Activated CD4-positive, CD25-positive, alpha-beta regulatory T cell treated with anti-CD3 and anti-CD28 coated beads, Interleukin-2, amount 50 U/mL, for 72 hours (primary cell): Measurements from ENCODE around the gene LKAAEAR1.
A peak's percentile ranks its signal among the peaks of the same experiment; 100 is the strongest.

ENCODE experiments used
- DNase-seq: peaks from one replicate; pipeline ENCODE4 v3.0.0; 2021

LKAAEAR1 gene

DNA sequence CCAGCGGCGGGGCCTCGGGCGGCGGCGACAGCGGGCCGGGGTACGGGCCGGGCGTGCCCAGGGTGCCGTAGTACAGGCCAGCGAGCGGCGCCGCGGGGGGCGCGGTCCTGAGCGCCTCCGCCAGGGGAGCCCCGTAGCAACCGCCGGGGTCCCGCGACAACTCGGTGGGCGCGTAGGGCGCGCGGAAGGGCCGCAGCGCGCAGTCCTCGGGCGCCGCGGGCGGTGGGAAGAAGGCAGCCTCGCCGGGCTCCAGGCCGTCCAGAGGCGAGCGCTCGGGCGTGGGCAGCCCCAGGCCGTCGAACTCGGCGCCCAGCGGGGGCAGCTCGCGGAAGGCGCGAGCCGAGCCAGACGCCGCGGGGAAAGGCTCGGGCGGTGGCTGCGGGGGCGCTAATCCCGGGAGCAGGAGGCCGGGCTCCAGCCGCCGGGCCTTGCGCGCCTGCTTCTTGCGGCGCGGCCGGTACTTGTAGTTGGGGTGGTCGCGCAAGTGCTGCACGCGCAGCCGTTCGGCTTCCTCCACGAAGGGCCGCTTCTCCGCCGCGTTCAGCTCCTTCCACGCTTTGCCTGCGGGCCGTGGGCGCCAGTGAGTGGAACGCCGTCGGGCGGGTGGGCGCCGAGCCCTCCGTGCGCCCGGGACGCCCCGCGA is 35.7 kb downstream of the LKAAEAR1 start:
- DNase-seq: no peak

DNA sequence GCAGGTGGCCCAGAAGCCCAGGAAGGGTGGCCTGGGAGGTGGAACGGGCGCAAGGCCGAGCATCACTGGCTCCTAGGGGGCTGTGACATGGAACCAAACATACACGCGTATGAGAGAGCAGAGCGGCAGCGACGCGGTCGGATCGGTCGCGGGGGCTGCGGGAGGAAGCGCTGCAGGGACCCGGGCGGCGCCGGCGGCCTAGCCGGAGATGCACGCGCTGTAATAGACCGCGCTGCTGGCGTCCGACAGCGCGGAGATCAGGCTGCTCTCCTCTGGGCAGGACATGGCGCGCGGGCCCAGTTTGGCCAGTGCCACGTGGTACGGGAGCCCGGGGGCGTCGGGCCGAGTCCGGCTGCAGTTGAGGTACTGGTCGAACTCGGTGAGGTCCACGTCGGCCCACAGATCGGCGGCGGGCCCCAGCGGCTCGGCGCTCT is 36.2 kb downstream of the LKAAEAR1 start:
- DNase-seq: no peak

DNA sequence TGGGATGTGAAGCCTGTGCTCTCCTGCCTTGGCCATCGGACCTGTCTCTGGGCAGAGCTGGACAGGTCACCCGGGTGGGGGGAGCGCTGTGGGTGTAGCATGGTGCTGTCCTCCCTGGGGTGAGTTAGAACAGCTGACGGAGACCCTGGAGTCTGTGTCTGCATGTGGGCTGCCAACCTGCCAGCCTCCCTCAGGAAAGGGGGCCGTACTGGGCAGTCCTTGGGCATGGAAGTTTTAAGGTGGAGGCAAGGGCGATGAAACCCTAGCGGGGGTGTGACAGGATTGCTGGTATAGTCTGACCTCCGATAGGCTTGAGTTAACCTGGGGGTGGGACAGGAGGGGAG is 37.2 kb downstream of the LKAAEAR1 start:
- no peak for DNase-seq

DNA sequence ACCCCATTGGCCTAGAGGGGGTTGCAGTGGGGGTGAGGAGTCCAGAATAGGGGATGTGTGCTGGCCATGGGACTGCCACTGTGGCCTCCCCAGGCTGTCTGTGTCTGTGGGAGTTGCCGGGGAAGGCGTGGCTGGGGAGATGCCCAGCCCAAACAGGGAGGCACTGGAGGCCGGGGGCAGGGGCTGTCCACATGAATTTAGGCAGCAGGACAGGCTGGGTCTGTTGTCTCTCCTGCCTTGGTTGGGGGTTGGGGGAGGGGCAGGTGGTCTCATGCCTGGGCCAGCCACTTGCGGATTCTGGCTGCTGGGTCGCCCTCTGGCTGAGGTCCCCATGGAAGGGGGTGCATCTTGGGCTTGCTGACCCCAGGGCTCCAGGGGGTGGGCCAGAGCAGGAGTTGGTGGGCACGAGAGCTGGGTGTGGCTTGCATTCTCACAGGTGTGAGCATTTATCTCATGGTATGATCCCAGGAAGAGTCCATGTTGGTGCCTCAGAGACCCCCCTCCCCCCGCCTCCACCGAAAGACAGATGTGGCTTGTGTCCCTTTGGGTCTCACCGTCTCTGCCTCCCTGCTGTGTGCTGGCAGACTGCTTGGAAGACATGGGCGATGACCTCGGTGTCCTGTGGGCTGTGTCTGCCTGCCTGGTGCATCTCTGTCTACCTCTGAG is 38.7 kb downstream of the LKAAEAR1 start:
- DNase-seq: no peak

DNA sequence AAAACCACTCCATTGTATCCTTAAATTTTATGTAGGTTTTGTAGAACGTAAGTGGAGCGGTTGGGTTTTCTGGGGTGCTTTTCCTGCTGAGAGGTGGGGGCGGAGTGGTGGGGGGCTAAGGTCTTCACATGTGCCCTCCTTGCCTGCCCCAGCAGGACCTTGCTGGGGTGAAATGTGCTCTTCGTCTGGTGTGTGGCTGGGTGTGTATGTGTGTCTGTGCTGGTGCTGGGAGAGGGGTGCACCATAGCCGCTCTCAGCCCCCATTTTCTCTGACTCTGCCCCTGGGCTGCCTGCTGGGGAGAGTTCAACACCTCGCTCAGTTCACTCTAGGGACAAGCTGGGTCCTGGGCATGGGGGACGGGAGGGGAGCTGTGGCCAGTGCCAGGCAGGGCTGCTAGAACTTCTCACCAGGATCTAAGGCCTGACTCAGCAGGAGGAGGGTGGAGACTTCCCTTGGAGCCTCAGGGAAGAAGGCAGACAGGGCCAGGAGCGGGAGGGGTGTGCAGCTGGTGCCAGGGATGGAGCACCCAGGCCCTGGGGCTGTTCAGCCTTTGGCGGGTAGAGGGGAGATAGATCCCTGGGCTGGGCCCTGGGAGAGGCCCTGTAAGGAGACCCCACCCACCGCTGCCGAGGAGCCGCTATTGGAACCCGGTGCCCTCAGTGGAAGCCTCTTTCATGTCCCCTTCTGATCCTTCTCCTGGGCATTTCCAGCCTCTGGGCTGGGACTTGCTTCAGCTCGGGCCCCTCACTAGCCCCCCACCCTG is 39.5 kb downstream of the LKAAEAR1 start:
- no peak for DNase-seq

DNA sequence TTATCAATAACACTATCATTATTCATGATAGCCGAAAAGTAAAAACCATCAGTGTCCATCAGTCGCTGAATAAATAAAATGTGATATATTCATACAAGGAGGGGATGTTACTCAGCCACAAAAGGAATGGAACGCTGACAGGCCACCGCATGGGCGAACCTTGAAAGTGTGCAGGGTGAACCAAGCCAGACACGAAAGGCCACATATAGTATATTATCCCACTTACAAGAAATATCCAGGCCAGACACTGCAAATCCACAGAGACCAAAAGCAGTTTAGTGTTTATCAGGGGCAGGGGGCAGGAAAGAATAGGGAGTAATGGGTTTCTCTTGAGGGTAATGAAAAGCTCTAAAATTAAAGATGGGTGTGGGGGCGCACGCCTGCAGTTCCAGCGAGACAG is 40.4 kb downstream of the LKAAEAR1 start:
- DNase-seq: no peak

DNA sequence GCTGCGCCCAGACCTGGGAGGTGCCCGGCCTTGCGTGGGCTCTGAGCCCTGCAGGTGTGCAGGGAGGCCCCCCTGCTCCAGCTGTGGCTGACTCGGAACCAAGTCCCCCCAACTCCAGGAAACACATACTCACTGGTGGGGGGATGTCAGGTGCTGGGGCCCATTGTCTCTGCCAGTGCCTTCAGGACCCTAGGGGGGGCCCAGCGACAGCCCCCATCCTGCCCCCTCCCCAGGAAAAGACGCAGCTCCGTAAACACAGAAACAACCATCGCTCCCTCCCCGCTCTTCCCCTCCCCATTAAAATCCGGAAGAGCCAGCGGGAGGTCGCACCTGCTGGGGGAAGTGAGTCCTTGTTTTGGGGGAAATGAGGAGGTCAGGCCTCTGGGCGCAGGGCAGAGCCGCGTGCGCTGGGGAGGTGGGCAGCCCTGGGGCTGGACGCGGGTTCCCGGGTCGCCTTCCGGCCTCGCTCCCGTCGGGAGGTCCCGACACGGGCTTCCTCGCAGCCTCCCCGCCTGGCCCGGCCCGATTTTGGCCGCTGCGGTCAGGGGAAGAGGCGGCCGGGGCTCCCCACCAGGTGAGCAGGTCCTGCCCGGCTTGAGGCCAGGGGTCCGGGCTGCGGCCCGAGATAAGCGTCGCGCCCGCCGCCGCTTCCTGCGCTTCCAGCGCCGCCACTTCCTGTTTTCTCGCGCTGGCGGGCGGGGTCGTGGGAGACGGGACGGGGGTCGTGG is 42.0 kb downstream of the LKAAEAR1 start:
- DNase-seq: peak; percentile 41

DNA sequence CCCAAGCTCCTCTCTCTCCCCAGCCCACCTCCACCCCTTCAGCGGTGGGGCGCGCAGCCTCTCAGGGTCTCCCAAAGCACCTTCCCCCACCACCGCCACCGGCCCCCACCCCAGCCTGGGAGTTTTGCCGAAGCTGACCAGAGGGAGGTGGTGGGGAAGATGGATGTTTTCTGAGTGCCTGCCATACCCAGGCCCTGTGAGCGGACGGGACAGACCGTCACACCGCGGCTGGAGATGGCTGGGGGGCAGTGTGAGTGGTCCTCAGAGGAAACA is 42.5 kb downstream of the LKAAEAR1 start:
- DNase-seq: no peak

DNA sequence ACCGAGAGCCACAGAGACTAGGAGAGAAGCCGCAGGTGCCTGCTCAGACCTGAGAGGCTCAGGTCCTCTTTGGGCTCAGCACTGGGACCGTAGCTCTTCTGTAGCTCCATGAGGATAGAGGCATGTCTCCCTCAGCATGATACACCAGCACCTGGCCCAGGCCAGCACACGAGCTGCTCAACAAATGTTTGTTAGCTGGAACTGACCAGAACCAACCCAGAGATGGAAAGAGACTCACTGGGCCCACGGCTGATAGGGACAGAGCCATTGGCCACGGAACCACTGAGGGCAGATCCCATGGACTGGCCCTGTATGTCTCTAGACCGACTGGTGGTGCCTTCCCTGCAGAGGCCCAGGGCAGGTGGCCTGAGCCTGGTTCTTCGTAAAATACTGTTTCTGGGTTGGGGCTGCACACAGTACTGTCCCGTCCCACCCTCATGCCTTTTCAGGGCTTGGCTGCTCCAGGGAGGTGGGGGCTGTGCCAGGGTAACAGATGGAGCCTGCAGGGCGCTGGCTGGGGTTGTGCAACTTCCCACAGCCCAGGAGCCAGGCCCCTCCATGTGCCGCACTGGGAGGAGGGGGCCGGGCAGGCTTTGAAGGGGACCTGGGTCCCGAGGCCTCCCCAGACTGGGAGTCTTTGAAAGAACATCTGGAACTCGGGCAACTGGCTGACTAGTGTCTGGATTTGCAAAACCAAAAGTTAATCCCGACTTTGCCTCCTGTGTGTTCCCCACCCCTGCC is 43.0 kb downstream of the LKAAEAR1 start:
- peak; percentile 29 for DNase-seq

DNA sequence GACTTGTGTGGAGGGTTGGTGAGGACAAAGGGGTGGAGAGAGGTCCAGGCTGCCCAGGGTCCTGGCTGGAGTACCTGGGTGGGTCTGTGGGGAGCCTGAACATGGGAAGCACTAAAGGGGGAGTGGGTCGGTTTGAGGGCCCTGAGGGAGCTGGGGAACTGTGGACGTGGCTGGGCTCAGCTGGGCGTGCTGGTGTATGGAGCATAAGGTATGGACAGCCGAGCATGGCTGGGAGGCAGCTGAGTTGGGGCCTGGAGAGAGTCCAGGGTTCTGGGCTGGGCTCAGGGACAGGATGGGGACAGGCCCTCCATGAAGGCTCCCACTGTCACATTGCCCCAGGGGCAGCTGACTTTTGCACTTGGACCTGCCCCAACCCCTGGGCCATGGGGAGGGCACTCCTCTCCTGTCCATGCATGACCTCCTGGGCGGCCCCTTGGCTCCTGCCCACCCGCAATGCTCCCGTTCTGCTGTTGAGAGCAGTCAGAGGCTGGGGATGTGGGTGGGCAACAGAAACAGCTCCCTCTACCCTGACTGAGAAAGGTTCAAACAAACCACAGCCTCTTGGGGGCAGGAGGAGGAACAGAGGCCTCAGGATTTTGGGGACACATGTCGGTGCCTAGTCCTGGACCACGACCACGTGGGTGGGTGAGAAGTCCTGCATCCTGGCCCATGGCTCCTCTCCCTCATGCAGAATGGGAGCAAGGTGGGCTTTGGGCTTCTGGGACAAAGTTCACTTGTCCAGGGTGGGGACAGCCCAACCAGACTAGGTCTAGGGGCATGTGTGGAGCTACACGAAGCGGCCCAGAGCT is 43.8 kb downstream of the LKAAEAR1 start:
- DNase-seq: peak; percentile 30

DNA sequence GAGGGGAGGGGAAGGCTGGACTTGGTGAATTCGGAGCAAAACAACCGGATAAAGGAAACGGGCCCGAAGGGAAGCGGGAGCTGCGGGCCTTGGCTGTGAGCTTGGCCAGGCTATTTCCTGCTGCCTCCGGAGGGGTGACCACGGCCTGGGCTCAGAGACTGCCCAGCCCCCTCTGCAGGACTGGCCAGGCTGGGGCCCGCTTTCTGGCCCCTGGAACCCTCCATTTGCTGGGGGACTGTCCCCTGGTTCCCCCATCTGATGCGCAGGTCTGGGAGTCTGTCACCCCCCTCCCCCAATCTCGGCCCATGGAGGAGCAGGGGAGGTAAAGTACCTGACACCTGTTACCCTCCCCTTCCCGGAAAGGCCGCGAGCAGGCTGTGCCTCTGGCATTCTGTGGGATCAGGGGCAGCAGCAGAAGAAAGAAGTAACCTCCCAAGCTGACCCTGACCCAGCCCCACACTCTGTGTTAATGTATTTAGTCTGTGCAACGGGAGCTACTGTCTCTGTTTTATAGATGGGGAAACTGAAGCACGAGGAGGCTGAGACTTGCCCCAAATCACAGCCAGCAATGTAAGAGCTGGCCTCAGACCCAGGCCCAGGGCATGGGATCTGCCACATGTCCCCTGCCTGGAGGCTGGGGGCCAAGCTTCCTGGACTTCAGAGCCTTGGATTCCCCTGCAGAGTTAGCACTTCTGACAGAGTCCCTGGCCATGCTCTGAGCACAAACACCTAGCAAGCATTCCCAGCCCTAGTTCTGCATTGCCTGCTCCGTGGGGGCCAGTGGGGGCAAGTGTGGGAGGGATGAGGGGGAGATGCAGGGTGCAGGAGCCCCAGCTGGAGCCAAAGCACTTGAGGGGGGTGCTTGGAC is 44.7 kb downstream of the LKAAEAR1 start:
- no peak for DNase-seq

DNA sequence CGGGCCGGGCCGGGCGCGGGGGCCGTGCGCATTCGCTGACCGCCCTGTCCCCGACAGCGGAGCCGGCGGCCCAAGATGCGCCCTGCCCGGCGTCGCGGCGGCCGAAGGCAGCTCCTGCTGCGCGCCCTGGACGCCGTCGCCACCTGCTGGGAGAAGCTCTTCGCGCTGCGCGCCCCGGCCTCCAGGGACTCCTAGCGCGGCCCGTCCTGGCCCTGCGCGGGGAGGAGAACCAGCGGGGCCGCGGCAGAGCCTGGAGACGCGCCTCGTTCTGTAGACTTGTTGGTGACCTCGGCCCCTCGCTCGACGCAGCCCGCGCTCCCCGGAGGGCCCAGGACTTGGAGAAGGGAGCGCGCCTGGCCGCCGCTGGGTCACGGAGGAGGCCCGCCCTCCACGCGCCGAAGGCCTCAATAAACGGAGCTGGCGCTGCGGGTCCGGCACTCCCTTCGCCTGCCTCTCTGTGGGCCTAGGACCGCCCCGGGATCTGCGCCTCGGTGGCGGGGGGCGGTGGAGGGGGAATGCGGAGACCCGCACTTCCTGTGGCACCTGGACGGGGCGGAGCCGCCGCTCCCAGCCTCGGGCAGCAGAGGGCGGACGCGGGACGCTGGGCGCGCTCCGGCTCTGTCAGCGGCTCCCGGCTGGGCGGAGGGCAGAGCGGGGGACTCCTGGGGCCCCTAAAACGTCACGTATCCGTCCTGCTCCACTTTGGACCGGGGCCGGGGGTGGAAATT is 45.5 kb downstream of the LKAAEAR1 start:
- peak; percentile 78 for DNase-seq

DNA sequence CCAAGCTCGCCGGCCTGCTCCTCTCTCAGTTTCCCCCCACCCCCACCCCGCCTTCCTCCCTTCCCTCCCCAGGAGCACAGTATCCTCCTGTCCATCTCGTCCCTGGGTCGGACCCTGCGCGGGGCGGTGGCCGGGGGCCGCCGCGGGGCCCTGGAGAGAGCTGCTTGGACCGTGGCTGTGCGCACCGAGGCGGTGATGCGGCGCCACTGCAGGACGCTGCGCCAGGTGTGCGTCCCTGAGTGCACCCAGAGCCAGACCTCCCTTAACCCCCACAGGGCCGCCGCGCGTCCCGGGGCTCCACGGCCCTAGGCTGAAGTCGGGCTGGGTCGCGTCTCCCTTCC is 46.0 kb downstream of the LKAAEAR1 start:
- DNase-seq: no peak

DNA sequence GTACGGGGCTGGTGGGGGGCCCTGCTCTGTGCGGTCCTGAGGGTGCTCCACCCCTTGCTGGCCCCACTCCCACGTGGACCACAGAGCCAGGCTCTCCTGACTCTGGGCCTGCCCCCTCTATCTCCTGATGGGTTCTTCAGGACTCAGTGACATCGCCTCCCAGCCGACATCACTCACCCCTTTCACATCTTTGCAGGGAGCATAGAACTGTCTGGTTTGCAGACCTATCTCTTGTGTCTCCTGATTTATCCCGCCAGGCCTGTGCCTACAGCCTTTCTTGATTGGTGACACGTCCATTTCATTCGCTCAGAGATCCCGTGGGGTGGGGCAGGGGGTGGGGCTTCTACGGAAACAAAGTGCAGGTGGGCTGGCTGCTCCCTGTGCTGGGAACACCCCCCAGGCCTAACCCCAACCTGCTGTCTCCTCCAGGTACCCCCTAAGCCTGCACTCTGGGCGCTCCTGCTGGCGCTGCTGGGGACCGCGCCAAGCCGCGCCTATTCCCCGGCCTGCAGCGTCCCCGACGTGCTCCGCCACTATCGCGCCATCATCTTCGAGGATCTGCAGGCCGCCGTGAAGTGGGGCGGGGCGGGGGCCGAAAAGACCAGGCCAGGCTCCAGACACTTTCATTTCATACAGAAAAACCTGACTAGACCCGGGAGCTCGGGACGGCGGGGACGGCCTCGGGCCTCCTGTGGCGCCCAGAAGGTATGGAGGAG is 46.5 kb downstream of the LKAAEAR1 start:
- DNase-seq: no peak

DNA sequence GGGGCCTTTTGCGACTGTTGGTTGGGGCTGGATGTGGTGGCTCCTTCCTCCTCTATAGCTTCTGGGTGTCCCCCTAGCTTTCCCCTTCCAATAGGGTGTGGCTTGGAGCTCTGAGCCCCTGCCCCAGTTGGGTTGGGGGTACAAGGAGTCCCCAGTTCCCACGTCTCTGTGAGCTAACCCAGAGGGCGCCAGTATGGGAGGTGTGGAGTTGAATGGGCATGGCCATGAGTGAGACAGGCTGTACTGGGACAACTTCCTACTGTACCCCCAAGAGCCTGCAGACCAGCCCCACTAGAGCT is 47.0 kb downstream of the LKAAEAR1 start:
- DNase-seq: no peak

DNA sequence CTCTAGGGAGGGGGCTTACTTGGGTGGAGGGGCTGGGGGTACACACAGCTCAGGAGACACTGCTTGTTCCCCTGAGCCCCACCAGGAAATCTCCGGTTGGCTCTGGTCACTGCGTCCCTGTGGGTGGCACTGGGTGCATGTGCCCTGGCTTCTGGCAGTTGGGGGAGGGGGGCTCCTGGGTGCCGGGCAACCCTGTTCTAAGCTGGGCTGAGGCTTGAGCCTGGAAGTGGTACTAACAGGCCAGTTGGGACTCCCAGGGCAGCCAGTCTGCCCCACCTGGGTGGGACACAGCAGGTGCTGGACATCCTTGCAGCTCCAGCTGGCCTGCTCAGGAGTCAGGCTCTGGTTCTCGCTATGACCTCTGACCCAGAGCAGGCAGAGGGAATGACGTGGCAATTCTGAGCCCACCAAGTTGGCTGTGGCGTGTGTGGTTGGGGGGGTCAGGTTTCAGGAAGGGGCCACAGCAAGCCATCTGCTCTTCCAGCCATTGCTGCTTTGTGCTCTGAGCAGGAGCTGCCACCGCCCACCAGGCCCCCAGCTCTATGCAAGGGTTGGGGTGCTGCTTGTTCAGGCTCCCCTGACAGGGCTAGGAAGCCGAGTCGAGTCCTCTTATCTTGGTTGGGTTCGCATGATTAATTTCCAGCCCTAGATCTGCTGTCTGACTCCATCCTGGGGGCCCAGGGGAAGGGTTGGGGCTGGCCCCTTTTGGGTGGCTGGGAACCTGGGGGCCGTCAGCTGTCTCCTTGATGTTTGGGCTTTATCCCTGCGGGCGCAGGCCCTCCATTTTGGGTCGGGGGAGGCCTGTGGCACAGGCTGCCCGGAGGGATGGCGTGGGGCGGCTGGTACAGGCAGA is 47.6 kb downstream of the LKAAEAR1 start:
- DNase-seq: no peak

DNA sequence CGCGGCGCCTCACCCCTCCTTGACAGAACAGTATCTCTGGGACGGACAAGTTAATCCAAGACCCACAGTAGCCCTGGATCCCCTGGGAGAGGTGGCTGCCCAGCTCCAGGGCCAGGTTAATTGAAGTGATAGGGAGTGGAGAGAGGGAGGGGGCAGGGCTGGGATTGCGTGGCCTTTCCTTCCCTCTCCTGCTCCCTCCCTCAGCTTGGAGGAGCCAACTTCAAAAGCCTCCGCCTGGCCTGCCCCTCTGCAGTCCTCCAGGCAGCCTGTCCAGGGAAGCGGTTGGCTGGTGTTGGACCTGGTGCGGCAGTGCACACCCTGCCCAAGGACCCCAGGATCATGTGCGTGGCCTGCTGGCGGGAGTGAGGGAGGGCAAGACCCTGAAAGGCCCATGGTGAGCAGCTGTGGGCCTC is 48.3 kb downstream of the LKAAEAR1 start, which contains the start of gene C20orf204:
C20orf204 (plus strand) TSS at position 250 of the 413 bp plus-strand sequence; CDS start at position 392, 142 bp downstream.
- no peak for DNase-seq

DNA sequence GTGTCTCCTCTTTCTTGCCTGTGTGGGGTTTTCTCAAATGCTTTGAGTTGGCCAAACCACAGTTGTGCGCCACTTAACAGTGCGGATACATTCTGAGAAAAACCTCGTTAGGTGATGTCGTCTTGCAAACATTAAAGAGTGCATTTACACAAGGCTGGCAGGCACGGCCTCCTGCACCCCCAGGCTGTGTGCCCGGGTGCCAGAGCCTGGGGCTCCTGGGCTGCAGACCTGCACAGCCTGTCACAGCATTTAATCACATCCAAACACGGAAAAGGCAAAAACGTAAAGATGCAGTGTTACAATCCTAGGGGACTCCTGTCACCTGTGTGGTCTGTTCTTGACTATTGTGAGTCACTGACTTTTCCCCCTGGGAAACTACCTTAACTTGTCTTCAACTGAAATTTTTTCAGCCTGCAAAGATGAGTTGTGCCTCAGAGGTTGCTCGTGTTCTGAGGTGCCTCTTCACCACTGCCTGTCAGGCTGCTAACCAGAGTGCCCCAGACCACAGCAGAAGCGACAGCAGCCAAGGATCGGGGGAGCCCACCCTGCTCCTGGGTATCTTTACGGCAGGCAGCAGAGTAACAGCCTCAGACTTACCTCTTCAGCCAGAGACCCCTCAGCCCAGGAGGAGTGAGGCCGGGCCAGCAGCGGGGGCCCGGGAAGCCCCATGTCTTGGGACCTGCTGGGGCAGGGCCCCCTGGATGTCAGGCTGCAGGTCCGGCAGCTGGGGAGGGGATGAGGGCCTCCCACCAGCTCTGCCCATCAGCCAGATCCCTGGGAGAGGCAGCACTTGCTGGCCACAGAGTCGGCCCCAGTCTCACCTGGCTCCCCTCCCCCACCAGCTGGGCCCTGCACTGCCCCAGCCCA is 48.9 kb downstream of the LKAAEAR1 start:
- DNase-seq: peak; percentile 42
